ENCODE results near the gene ME1.

DNA sequence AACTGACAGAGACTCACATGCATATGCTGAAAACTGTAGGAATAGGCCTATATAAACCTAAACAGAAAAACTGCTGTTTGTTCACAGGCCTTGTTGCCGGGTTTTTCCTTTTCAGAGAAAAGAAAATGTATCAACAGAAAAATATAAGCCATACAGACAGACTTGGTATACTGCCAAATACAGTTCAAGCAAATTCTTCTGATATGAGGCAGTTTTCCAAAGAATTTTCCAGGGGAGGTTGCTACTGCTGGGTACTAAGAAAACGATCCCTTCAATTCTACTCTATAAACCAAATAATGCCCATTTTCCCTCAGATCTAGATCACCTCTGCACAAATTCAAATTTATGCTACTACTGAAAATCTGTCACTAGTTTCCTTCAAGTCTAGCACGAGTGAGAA lies 59.4 kb downstream of the ME1 start:
- TF ChIP-seq ATF2 (CRISPR knock-in tag; IDR thresholded peaks at IDR 0.05): no peak
- TF ChIP-seq ERF (CRISPR knock-in tag; IDR thresholded peaks at IDR 0.05): no peak
- TF ChIP-seq NPAS2 (CRISPR knock-in tag; IDR thresholded peaks at IDR 0.05; ENCODE audit: borderline replicate concordance): no peak
- TF ChIP-seq CTCF (CRISPR knock-in tag; IDR thresholded peaks at IDR 0.05): no peak
- no peak for TF ChIP-seq ZNF224 (CRISPR knock-in tag; IDR thresholded peaks at IDR 0.05)
- TF ChIP-seq EZH2 (conservative IDR thresholded peaks at IDR 0.05; ENCODE audit: low read depth, low read length): no peak
- TF ChIP-seq SMAD1 (CRISPR knock-in tag; IDR thresholded peaks at IDR 0.05; ENCODE audit: borderline replicate concordance, low read depth): no peak
- TF ChIP-seq CHCHD3 (CRISPR knock-in tag; IDR thresholded peaks at IDR 0.05): no peak
- TF ChIP-seq ZNF589 (CRISPR knock-in tag; conservative IDR thresholded peaks at IDR 0.05): no peak
- TF ChIP-seq RAD21 (CRISPR knock-in tag; IDR thresholded peaks at IDR 0.05): no peak
